HepG2 (cell line): ENCODE data around the gene MIS18BP1. TPM values are rescaled to one million over a fixed set of nuclear protein-coding genes. Genes with fewer than 3 reads are reported as not detected.

ENCODE experiments used
- ATAC-seq: fragments of 200-7000 bp; cut with Tn5 transposase; 3 replicates; pipeline ENCODE4 v1.9.1; 2020; ENCODE audit warnings: mild to moderate bottlenecking, moderate library complexity
- BruUV-seq: library from RNA; stranded (reverse); fragments of 400-500 nt; replicated peaks from 2 replicates; lab custom pipeline; 2021; lab: Mats Ljungman, UMichigan
- CTCF ChIA-PET: fragments of 300-600 bp; formaldehyde crosslinking; extraction: SDS; loops from one replicate; lab custom pipeline; 2021; ENCODE audit warnings: low total read pairs, inconsistent platforms, low intra/inter-chr PET ratio; lab: Yijun Ruan, JAX
- POLR2A ChIA-PET: fragments of 350-600 bp; sonication (Branson Sonifier 250); formaldehyde crosslinking; loops from one replicate; lab custom pipeline; 2020; ENCODE audit warnings: antibody characterized with exemption, inconsistent platforms; lab: Yijun Ruan, JAX
- DNase-seq: peaks from one replicate; pipeline ENCODE4 v3.0.0-alpha.2; 2015; ENCODE audit warnings: low spot score
- FAIRE-seq: peaks from 3 replicates; lab custom pipeline; 2011; peaks lifted over from hg19 to GRCh38; lab: Jason Lieb, UNC
- H2AFZ ChIP-seq: one replicate; pipeline ENCODE4 v1.6.1; 2011; ENCODE audit warnings: low read length, inconsistent platforms
- H3K27ac ChIP-seq: fragments of 300-600 bp; 3 replicates; pipeline ENCODE4 v1.8.0; 2011; ENCODE audit warnings: mixed run types, mild to moderate bottlenecking, mixed read lengths, low read length, inconsistent platforms; ENCODE audit not compliant: insufficient read depth; ENCODE audit errors: extremely low read length
- H3K27me3 ChIP-seq, 2 experiments: fragments of 200-600 bp in 1 of 2; 2 replicates in 1 of 2; 3 replicates in 1 of 2; pipeline versions ENCODE4 v1.6.0 to v1.8.0; 2011; ENCODE audit warnings: low read length in 2 of 2, mild to moderate bottlenecking in 2 of 2, moderate library complexity in 2 of 2, inconsistent platforms in 1 of 2; ENCODE audit not compliant: insufficient read depth in 2 of 2, control insufficient read depth in 1 of 2
- H3K36me3 ChIP-seq, 2 experiments: fragments of 200-600 bp in 1 of 2; replicated peaks in 1 of 2; 2 replicates in 1 of 2; 3 replicates in 1 of 2; pipeline versions ENCODE4 v1.5.1 to v1.8.0; 2011; ENCODE audit warnings: low read length in 2 of 2, inconsistent platforms in 1 of 2; ENCODE audit not compliant: insufficient read depth in 2 of 2, control insufficient read depth in 1 of 2
- H3K4me1 ChIP-seq: 2 replicates; pipeline ENCODE4 v1.5.1; 2012; ENCODE audit warnings: low read length, inconsistent platforms; ENCODE audit not compliant: insufficient read depth
- H3K4me2 ChIP-seq: 2 replicates; pipeline ENCODE4 v1.6.0; 2011; ENCODE audit warnings: low read depth, low read length, inconsistent platforms
- H3K4me3 ChIP-seq, 3 experiments: fragments of 200-600 bp in 1 of 3; sonication (generic), shearing (Covaris generic) in 1 of 3; replicated peaks in 1 of 3; 2 replicates each; pipeline ENCODE4 v1.5.1; 2011 to 2016; ENCODE audit warnings: low read length in 3 of 3, inconsistent platforms in 2 of 3, low read depth in 2 of 3, mild to moderate bottlenecking in 2 of 3, control low read depth in 1 of 3, mixed read lengths in 1 of 3; ENCODE audit not compliant: insufficient read depth in 1 of 3
- H3K79me2 ChIP-seq: one replicate; pipeline ENCODE4 v1.6.1; 2011; ENCODE audit warnings: low read length, inconsistent platforms; ENCODE audit not compliant: insufficient read depth
- H3K9ac ChIP-seq: 2 replicates; pipeline ENCODE4 v1.6.0; 2011; ENCODE audit warnings: mild to moderate bottlenecking, low read depth, low read length, inconsistent platforms; ENCODE audit not compliant: insufficient read depth
- H3K9me3 ChIP-seq: 2 replicates; pipeline ENCODE4 v1.5.1; 2012; ENCODE audit warnings: mild to moderate bottlenecking, low read length
- H4K20me1 ChIP-seq: 2 replicates; pipeline ENCODE4 v1.6.0; 2011; ENCODE audit warnings: inconsistent platforms, mild to moderate bottlenecking, low read length, moderate library complexity; ENCODE audit not compliant: insufficient read depth
- ESRRA ChIP-seq: sonication (generic); formaldehyde crosslinking; IDR thresholded peaks from 2 replicates; pipeline ENCODE4 v1.5.1; 2020; ENCODE audit warnings: mild to moderate bottlenecking, low read depth, missing genetic modification reagents
- GATAD2A ChIP-seq: IDR thresholded peaks from 2 replicates; pipeline ENCODE4 v1.6.1; 2016
- IKZF5 ChIP-seq: IDR thresholded peaks from 2 replicates; pipeline ENCODE4 v1.6.1; 2018; ENCODE audit warnings: missing genetic modification reagents, mild to moderate bottlenecking, missing compliant biosample characterization
- MIER2 ChIP-seq: IDR thresholded peaks from 2 replicates; pipeline ENCODE4 v1.6.1; 2016; ENCODE audit warnings: missing biosample characterization, missing genetic modification reagents
- NR2F2 ChIP-seq: IDR thresholded peaks from 2 replicates; pipeline ENCODE4 v1.6.1; 2012; ENCODE audit warnings: low read depth, inconsistent platforms, borderline replicate concordance
- REL ChIP-seq: sonication (generic); formaldehyde crosslinking; conservative IDR thresholded peaks from 2 replicates; pipeline ENCODE4 v1.8.0; 2022; ENCODE audit warnings: mild to moderate bottlenecking, missing genetic modification reagents, moderate library complexity
- RFX1 ChIP-seq: fragments of 450-650 bp; IDR thresholded peaks from 2 replicates; pipeline ENCODE4 v1.6.1; 2017
- ZBTB42 ChIP-seq: sonication (generic); formaldehyde crosslinking; IDR thresholded peaks from 2 replicates; pipeline ENCODE4 v1.5.0; 2020; ENCODE audit warnings: mild to moderate bottlenecking, missing genetic modification reagents
- ZMYM4 ChIP-seq: sonication (generic); formaldehyde crosslinking; IDR thresholded peaks from 2 replicates; pipeline ENCODE4 v1.8.1; 2023; ENCODE audit warnings: mild to moderate bottlenecking, missing genetic modification reagents
- ZNF138 ChIP-seq: sonication (generic); formaldehyde crosslinking; IDR thresholded peaks from 2 replicates; pipeline ENCODE4 v1.5.0; 2020; ENCODE audit warnings: mild to moderate bottlenecking, low read depth, missing genetic modification reagents
- ZNF431 ChIP-seq: sonication (generic); formaldehyde crosslinking; IDR thresholded peaks from 2 replicates; pipeline ENCODE4 v1.9.0; 2022; ENCODE audit warnings: missing genetic modification reagents, low read depth, mild to moderate bottlenecking, borderline replicate concordance
- WGBS: methylation state at CpG from one replicate; pipeline ENCODE4 v1.1.6; 2017; ENCODE audit warnings: low lambda C conversion rate; 5-methylcytosine and 5-hydroxymethylcytosine counted together
- in situ Hi-C: cut with HindIII; loops from 2 replicates; pipeline ENCODE4 v1.10.0; 2017; ENCODE audit warnings: low pct_unique_long_range_greater_than_20kb; ENCODE audit not compliant: extremely low pct_ligation_motif_present
- intact Hi-C: fragments of 100-400 bp; cut with micrococcal nuclease; formaldehyde crosslinking; loops from one replicate; pipeline ENCODE4 v1.10.0; 2022; ENCODE audit not compliant: unreplicated experiment
- polyA plus RNA-seq, 8 experiments: library from polyadenylated mRNA; depleted of rRNA in 3 of 8; stranded (reverse) in 7 of 8; unstranded in 1 of 8; fragments of >200 nt; fragmentation: Illumina TruSeq in 4 of 8; extraction: Trizol in 4 of 8; gene quantifications; 2 replicates each; pipeline versions ENCODE4 v1.2.1 to v1.2.3, GENCODE V29; 2011 to 2016; ENCODE audit warnings: low read depth in 4 of 8, missing spikeins in 1 of 8, mixed read lengths in 1 of 8; ENCODE audit not compliant: insufficient read depth in 1 of 8
- total RNA-seq, 5 experiments: library from RNA; depleted of rRNA; stranded (reverse); fragments of >200 nt; fragmentation: Illumina TruSeq; extraction: Trizol; gene quantifications; 2 replicates each; pipeline ENCODE4 v1.2.3, GENCODE V29; 2016; ENCODE audit warnings: low read depth in 1 of 5
- TF ChIP-seq, protein P1 (sequence below): IDR thresholded peaks from 2 replicates; pipeline ENCODE4 v1.6.1; 2016; ENCODE audit warnings: missing compliant biosample characterization, missing genetic modification reagents, borderline replicate concordance
- TF ChIP-seq, protein P2 (sequence below): IDR thresholded peaks from 2 replicates; pipeline ENCODE4 v1.6.1; 2018; ENCODE audit warnings: missing genetic modification reagents

MIS18BP1 gene
- total and polyA plus RNA-seq, 2 of the 13 experiments (the other 11 are each of a cell fraction or from before 2014, with no cell fraction given) = 9.5 to 36.4 TPM

DNA sequence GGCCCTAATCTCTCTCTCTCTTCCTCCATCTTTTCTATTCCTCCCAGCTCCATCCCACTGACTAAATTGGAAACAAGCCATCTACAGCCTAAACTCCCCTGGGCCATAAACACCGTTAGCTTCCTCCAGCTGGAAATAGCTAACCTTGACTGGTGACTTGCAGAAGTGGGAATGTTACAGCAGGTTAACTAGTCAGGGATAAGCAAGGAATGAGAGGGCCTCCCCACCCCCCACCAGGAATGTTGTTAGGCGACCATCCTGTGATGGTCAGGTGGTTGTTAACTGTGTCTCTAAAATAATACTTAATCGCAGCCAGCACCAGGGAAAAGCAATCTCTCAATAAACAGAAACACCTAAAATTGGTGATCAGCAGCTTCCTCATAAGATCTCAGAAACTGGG is 40.8 kb downstream of the MIS18BP1 start:
- H3K36me3 ChIP-seq = peaks cover 3 to 28% of the 10 kb centered on the region in 2 experiments; a peak in 4 of 5 replicates
- no peaks in the 10 kb centered on the region for H3K9me3 ChIP-seq
- no peak overlapping the region for H2AFZ ChIP-seq
- no peak for TF ChIP-seq REL (CRISPR knock-in tag)
- no peak for TF ChIP-seq ZNF138 (CRISPR knock-in tag)
- no peak for TF ChIP-seq GATAD2A
- TF ChIP-seq, protein P1, sequence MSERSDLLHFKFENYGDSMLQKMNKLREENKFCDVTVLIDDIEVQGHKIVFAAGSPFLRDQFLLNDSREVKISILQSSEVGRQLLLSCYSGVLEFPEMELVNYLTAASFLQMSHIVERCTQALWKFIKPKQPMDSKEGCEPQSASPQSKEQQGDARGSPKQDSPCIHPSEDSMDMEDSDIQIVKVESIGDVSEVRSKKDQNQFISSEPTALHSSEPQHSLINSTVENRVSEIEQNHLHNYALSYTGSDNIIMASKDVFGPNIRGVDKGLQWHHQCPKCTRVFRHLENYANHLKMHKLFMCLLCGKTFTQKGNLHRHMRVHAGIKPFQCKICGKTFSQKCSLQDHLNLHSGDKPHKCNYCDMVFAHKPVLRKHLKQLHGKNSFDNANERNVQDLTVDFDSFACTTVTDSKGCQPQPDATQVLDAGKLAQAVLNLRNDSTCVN (CRISPR knock-in tag) = no peak
- no peak for TF ChIP-seq ZBTB42 (CRISPR knock-in tag)
- TF ChIP-seq, protein P2, sequence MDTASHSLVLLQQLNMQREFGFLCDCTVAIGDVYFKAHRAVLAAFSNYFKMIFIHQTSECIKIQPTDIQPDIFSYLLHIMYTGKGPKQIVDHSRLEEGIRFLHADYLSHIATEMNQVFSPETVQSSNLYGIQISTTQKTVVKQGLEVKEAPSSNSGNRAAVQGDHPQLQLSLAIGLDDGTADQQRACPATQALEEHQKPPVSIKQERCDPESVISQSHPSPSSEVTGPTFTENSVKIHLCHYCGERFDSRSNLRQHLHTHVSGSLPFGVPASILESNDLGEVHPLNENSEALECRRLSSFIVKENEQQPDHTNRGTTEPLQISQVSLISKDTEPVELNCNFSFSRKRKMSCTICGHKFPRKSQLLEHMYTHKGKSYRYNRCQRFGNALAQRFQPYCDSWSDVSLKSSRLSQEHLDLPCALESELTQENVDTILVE (CRISPR knock-in tag) = no peak
- no peak for TF ChIP-seq IKZF5 (CRISPR knock-in tag)
- no peak for TF ChIP-seq ZMYM4
- TF ChIP-seq NR2F2 = no peak
- TF ChIP-seq ESRRA (CRISPR knock-in tag) = no peak
- TF ChIP-seq RFX1 = no peak
- no peak for TF ChIP-seq MIER2 (CRISPR knock-in tag)
- TF ChIP-seq ZNF431 (CRISPR knock-in tag) = no peak
- CTCF ChIA-PET = no interaction called here
- H3K4me2 ChIP-seq = no peak overlapping the region
- peaks cover 29% of the 10 kb centered on the region for H3K4me1 ChIP-seq
- no peak overlapping the region for H3K9ac ChIP-seq
- no peaks in the 10 kb centered on the region for H3K79me2 ChIP-seq
- POLR2A ChIA-PET = no interaction called here
- FAIRE-seq (no peak), DNase-seq (no peak), ATAC-seq (no peak)
- no peaks in the 10 kb centered on the region for H4K20me1 ChIP-seq
- H3K27me3 ChIP-seq = no peaks in the 10 kb centered on the region
- H3K27ac ChIP-seq = no peak overlapping the region
- in situ Hi-C loops (no loop called here), intact Hi-C loops (no loop called here)
- WGBS = 98% methylated on average over 3 of the region's 3 CpGs
- no TSS peak for BruUV-seq
- H3K4me3 ChIP-seq = no peak overlapping the region
